Endothelial cell of umbilical vein (primary cell): ENCODE measurements around the gene DOCK1. TPM values are rescaled to one million over a fixed set of nuclear protein-coding genes. Genes with fewer than 3 reads are reported as not detected.

Experiments
- BruUV-seq: library from RNA; stranded (reverse); fragments of 400-500 nt; replicated peaks from 2 replicates; lab custom pipeline; 2021; lab: Mats Ljungman, UMichigan
- CTCF ChIA-PET: fragments of 300-600, 350-600 bp; sonication (Branson Sonifier 250); formaldehyde crosslinking; loops from one replicate; lab custom pipeline; 2021; ENCODE audit warnings: antibody characterized with exemption, inconsistent platforms; lab: Charles Lee
- POLR2A ChIA-PET: fragments of 300-600, 350-600 bp; sonication (Branson Sonifier 250); formaldehyde crosslinking; loops from one replicate; lab custom pipeline; 2021; ENCODE audit warnings: antibody characterized with exemption, inconsistent platforms; lab: Charles Lee
- DNase-seq: peaks from one replicate; pipeline ENCODE4 v3.0.0-alpha.2; 2011; ENCODE audit warnings: low read depth, low spot score
- FAIRE-seq: peaks from 2 replicates; lab custom pipeline; 2011; peaks lifted over from hg19 to GRCh38; lab: Jason Lieb, UNC
- H2AFZ ChIP-seq: 2 replicates; pipeline ENCODE4 v1.6.0; 2012; ENCODE audit warnings: low read depth, low read length, control low read depth, inconsistent platforms
- H3K27ac ChIP-seq: 2 replicates; pipeline ENCODE4 v1.5.1; 2011; ENCODE audit warnings: low read depth, mild to moderate bottlenecking, control low read depth, low read length, moderate library complexity; ENCODE audit not compliant: insufficient read depth
- H3K27me3 ChIP-seq, 2 experiments: 2 replicates each; pipeline versions ENCODE4 v1.6.0 to v1.6.1; 2011; ENCODE audit warnings: low read length in 2 of 2, mixed read lengths in 1 of 2; ENCODE audit not compliant: control insufficient read depth in 2 of 2, insufficient read depth in 2 of 2
- H3K36me3 ChIP-seq, 2 experiments: 2 replicates in 1 of 2; 3 replicates in 1 of 2; pipeline ENCODE4 v1.5.1; 2011; ENCODE audit warnings: low read length in 2 of 2, mild to moderate bottlenecking in 1 of 2, moderate library complexity in 1 of 2; ENCODE audit not compliant: control insufficient read depth in 2 of 2, insufficient read depth in 2 of 2; ENCODE audit errors: extremely low read depth in 1 of 2
- H3K4me1 ChIP-seq: 3 replicates; pipeline ENCODE4 v1.5.1; 2011; ENCODE audit warnings: mild to moderate bottlenecking, low read length; ENCODE audit not compliant: control insufficient read depth, insufficient read depth; ENCODE audit errors: extremely low read depth
- H3K4me2 ChIP-seq: 2 replicates; pipeline ENCODE4 v1.6.1; 2011; ENCODE audit warnings: low read length, control low read depth, mixed read lengths; ENCODE audit not compliant: insufficient read depth
- H3K4me3 ChIP-seq, 3 experiments: fragments of 200-600 bp in 1 of 3; sonication (generic), shearing (Covaris generic) in 1 of 3; replicated peaks in 1 of 3; 2 replicates each; pipeline ENCODE4 v1.5.1; 2011 to 2016; ENCODE audit warnings: control low read depth in 3 of 3, low read length in 3 of 3, mild to moderate bottlenecking in 2 of 3, inconsistent platforms in 1 of 3, low read depth in 1 of 3, moderate library complexity in 1 of 3; ENCODE audit not compliant: insufficient read depth in 1 of 3
- H3K79me2 ChIP-seq: 2 replicates; pipeline ENCODE4 v1.6.0; 2012; ENCODE audit warnings: low read length, inconsistent platforms; ENCODE audit not compliant: control insufficient read depth, insufficient read depth
- H3K9ac ChIP-seq: replicated peaks from 2 replicates; pipeline ENCODE3; 2011; ENCODE audit warnings: low read length, control low read depth; ENCODE audit not compliant: insufficient read depth; ENCODE audit errors: extremely low read depth
- H3K9me1 ChIP-seq: replicated peaks from 3 replicates; pipeline ENCODE4 v1.6.0; 2011; ENCODE audit warnings: mild to moderate bottlenecking, low read length; ENCODE audit not compliant: control insufficient read depth, insufficient read depth; ENCODE audit errors: extremely low read depth
- H3K9me3 ChIP-seq: replicated peaks from 2 replicates; pipeline ENCODE4 v1.5.1; 2012; ENCODE audit warnings: low read length, inconsistent platforms; ENCODE audit not compliant: control insufficient read depth, insufficient read depth
- H4K20me1 ChIP-seq: replicated peaks from 2 replicates; pipeline ENCODE3; 2011; ENCODE audit warnings: mild to moderate bottlenecking, low read length; ENCODE audit not compliant: control insufficient read depth, insufficient read depth; ENCODE audit errors: extremely low read depth
- CTCF ChIP-seq, 2 donors: IDR thresholded peaks; 1 replicate in 1 of 2; 2 replicates in 1 of 2; pipeline ENCODE4 v1.5.1; 2011; ENCODE audit warnings: low read length in 2 of 2, mild to moderate bottlenecking in 2 of 2, moderate library complexity in 2 of 2, control low read depth in 1 of 2, inconsistent platforms in 1 of 2, low read depth in 1 of 2; ENCODE audit not compliant: insufficient read depth in 1 of 2; ENCODE audit errors: extremely low read depth in 1 of 2
- EZH2 ChIP-seq: IDR thresholded peaks from 2 replicates; pipeline ENCODE4 v1.6.1; 2012; ENCODE audit warnings: borderline replicate concordance, low read depth, mild to moderate bottlenecking, moderate library complexity, low read length, inconsistent platforms; ENCODE audit not compliant: severe bottlenecking
- FOS ChIP-seq: IDR thresholded peaks from 2 replicates; pipeline ENCODE4 v1.6.1; 2011; ENCODE audit warnings: mild to moderate bottlenecking, low read length, moderate library complexity, borderline replicate concordance; ENCODE audit not compliant: insufficient read depth
- GATA2 ChIP-seq: IDR thresholded peaks from 2 replicates; pipeline ENCODE4 v1.7.0; 2011; ENCODE audit warnings: low read depth, mild to moderate bottlenecking, moderate library complexity, mixed read lengths, low read length; ENCODE audit not compliant: insufficient read length, insufficient read depth
- JUN ChIP-seq: IDR thresholded peaks from 2 replicates; pipeline ENCODE4 v1.6.1; 2011; ENCODE audit warnings: borderline replicate concordance, low read depth; ENCODE audit not compliant: insufficient read length, insufficient read depth
- MAX ChIP-seq: IDR thresholded peaks from 2 replicates; pipeline ENCODE4 v1.6.1; 2011; ENCODE audit not compliant: insufficient read depth, insufficient read length
- MYC ChIP-seq: IDR thresholded peaks from one replicate; pipeline ENCODE4 v1.6.1; 2011; ENCODE audit warnings: mild to moderate bottlenecking, low read depth, low read length
- POLR2A ChIP-seq: IDR thresholded peaks from 2 replicates; pipeline ENCODE4 v1.6.1; 2012; ENCODE audit warnings: low read depth, mild to moderate bottlenecking, control low read depth, low read length
- POLR2AphosphoS5 ChIP-seq: IDR thresholded peaks from 2 replicates; pipeline ENCODE4 v1.6.1; 2012; ENCODE audit warnings: low read depth, mild to moderate bottlenecking, control low read depth, low read length, moderate library complexity; ENCODE audit not compliant: insufficient read depth
- dilution Hi-C: fragments of 300-500 bp; cut with MboI; formaldehyde crosslinking; loops from one replicate; pipeline ENCODE4 v1.15.0; 2019; ENCODE audit warnings: low sequenced_read_pairs; ENCODE audit not compliant: extremely low pct_ligation_motif_present
- intact Hi-C: fragments of 100-400 bp; cut with micrococcal nuclease; formaldehyde crosslinking; loops from one replicate; pipeline ENCODE4 v1.10.0; 2022
- polyA plus RNA-seq, 4 experiments: library from polyadenylated mRNA; depleted of rRNA in 3 of 4; stranded (reverse) in 3 of 4; unstranded in 1 of 4; fragments of >200 nt; gene quantifications; 2 replicates each; pipeline versions ENCODE4 v1.2.1 to v1.2.3, GENCODE V29; 2011 to 2012; ENCODE audit warnings: missing spikeins in 1 of 4
- total RNA-seq: library from RNA; stranded (reverse); gene quantifications from 2 replicates; pipeline ENCODE4 v1.2.3, GENCODE V29; 2021

Gene DOCK1
- total and polyA plus RNA-seq, 2 donors (not counting 3 experiments of a cell fraction or from before 2014, with no cell fraction given): 22.5 to 83.1 TPM

- DNase-seq: no peak
- Histone ChIP-seq H3K4me3 (no peak overlapping the region), H3K27ac (no peak overlapping the region), H3K9me3 (no peaks in the 10 kb centered on the region), H3K36me3 (no peaks in the 10 kb centered on the region), H2AFZ (no peak overlapping the region), H3K9me1 (no peaks in the 10 kb centered on the region), H3K9ac (no peak overlapping the region), H3K4me1 (no peaks in the 10 kb centered on the region), H3K4me2 (no peak overlapping the region), H4K20me1 (no peaks in the 10 kb centered on the region), H3K79me2 (peaks cover 92% of the 10 kb centered on the region), H3K27me3 (no peaks in the 10 kb centered on the region)
- intact Hi-C loops: no loop called here
- POLR2A ChIA-PET: no interaction called here
- no TSS peak for BruUV-seq
- no peak for FAIRE-seq
- dilution Hi-C loops: no loop called here
- CTCF ChIA-PET: no interaction called here
- TF ChIP-seq MAX (no peak), JUN (no peak), CTCF (IDR thresholded peaks at IDR 0.05; ENCODE audit: extremely low read depth in 1 of 2, insufficient read depth in 1 of 2, low read depth in 1 of 2, low read length in 2 of 2) (no peak), EZH2 (no peak), MYC (no peak), GATA2 (no peak), POLR2A (no peak), FOS (no peak), POLR2AphosphoS5 (no peak)
Measured at GRCh38 chr10:126955396-126955795, 50.2 kb downstream of the DOCK1 start.
